Panc1 (cell line): ENCODE results near the gene CHCHD3. TPM values are rescaled to one million over a fixed set of nuclear protein-coding genes. Genes with fewer than 3 reads are reported as not detected.

Experiments used
- ATAC-seq: fragments of 200-7000 bp; cut with Tn5 transposase; 2 replicates; pipeline ENCODE4 v1.9.1; 2020; ENCODE audit warnings: mild to moderate bottlenecking, moderate library complexity
- BruUV-seq: library from RNA; stranded (reverse); fragments of 400-500 nt; replicated peaks from 2 replicates; lab custom pipeline; 2021; lab: Mats Ljungman, UMichigan
- CTCF ChIA-PET: fragments of 300-600 bp; sonication (Branson Sonifier 250); formaldehyde crosslinking; loops from one replicate; lab custom pipeline; 2022; ENCODE audit warnings: antibody characterized with exemption; lab: Charles Lee
- POLR2A ChIA-PET: fragments of 300-600 bp; sonication (Branson Sonifier 250); formaldehyde crosslinking; loops from one replicate; lab custom pipeline; 2022; ENCODE audit warnings: antibody characterized with exemption; lab: Charles Lee
- DNase-seq: peaks from one replicate; pipeline ENCODE4 v3.0.0-alpha.2; 2010; ENCODE audit warnings: low read depth, low spot score
- H3K27ac ChIP-seq: 2 replicates; pipeline ENCODE4 v1.5.1; 2011; ENCODE audit warnings: mild to moderate bottlenecking, low read length, inconsistent platforms
- H3K27me3 ChIP-seq: fragments of 200-500 bp; sonication (Bioruptor generic); 2 replicates; pipeline ENCODE4 v1.6.0; 2014; ENCODE audit warnings: low read length, inconsistent platforms; ENCODE audit not compliant: control insufficient read depth, insufficient read depth
- H3K36me3 ChIP-seq: fragments of 200-500 bp; sonication (Bioruptor generic); 2 replicates; pipeline ENCODE4 v1.5.1; 2014; ENCODE audit warnings: inconsistent platforms, mild to moderate bottlenecking, low read length, moderate library complexity; ENCODE audit not compliant: control insufficient read depth, insufficient read depth
- H3K4me1 ChIP-seq: 2 replicates; pipeline ENCODE4 v1.5.1; 2011; ENCODE audit warnings: inconsistent platforms, mild to moderate bottlenecking, low read length, moderate library complexity; ENCODE audit not compliant: control insufficient read depth, insufficient read depth
- H3K4me3 ChIP-seq, 2 experiments: 2 replicates each; pipeline ENCODE4 v1.5.1; 2011 to 2012; ENCODE audit warnings: low read depth in 2 of 2, low read length in 2 of 2, mild to moderate bottlenecking in 2 of 2, inconsistent platforms in 1 of 2, moderate library complexity in 1 of 2
- H3K9me3 ChIP-seq: fragments of 200-500 bp; sonication (Bioruptor generic); 2 replicates; pipeline ENCODE4 v1.5.1; 2014; ENCODE audit warnings: low read depth, mild to moderate bottlenecking, inconsistent platforms, low read length, moderate library complexity; ENCODE audit not compliant: control insufficient read depth, insufficient read depth
- POLR2AphosphoS5 ChIP-seq: IDR thresholded peaks from 2 replicates; pipeline ENCODE4 v1.6.1; 2012; ENCODE audit warnings: mild to moderate bottlenecking, low read depth, low read length, moderate library complexity
- SIN3A ChIP-seq: IDR thresholded peaks from 2 replicates; pipeline ENCODE4 v1.6.1; 2012; ENCODE audit warnings: low read depth, mild to moderate bottlenecking, low read length, moderate library complexity, borderline replicate concordance; ENCODE audit not compliant: insufficient read depth
- TCF7L2 ChIP-seq: IDR thresholded peaks from 2 replicates; pipeline ENCODE4 v1.6.1; 2011; ENCODE audit warnings: mild to moderate bottlenecking, low read depth, low read length, inconsistent platforms
- in situ Hi-C: cut with HindIII; loops from 2 replicates; pipeline ENCODE4 v1.10.0; 2016; ENCODE audit warnings: low sequenced_read_pairs, low pct_unique_long_range_greater_than_20kb
- intact Hi-C: fragments of 100-400 bp; cut with micrococcal nuclease; formaldehyde crosslinking; loops from one replicate; pipeline ENCODE4 v1.10.0; 2022; ENCODE audit not compliant: unreplicated experiment
- total RNA-seq: library from RNA; stranded (reverse); gene quantifications from one replicate; pipeline ENCODE4 v1.2.1, GENCODE V29; 2021; ENCODE audit not compliant: unreplicated experiment
- TF ChIP-seq, protein P1 (sequence below): fragments of 450-650 bp; IDR thresholded peaks from 2 replicates; pipeline ENCODE4 v1.5.1; 2017; ENCODE audit warnings: mild to moderate bottlenecking
- TF ChIP-seq, protein P2 (sequence below), 2 experiments: IDR thresholded peaks; 2 replicates each; pipeline ENCODE4 v1.6.1; 2011 to 2012; ENCODE audit warnings: low read depth in 2 of 2, control low read depth in 1 of 2, low read length in 1 of 2, mild to moderate bottlenecking in 1 of 2, moderate library complexity in 1 of 2; ENCODE audit not compliant: insufficient read depth in 1 of 2

Gene CHCHD3
- total RNA-seq, 1 experiment from 2014 or later = 109 TPM

DNA sequence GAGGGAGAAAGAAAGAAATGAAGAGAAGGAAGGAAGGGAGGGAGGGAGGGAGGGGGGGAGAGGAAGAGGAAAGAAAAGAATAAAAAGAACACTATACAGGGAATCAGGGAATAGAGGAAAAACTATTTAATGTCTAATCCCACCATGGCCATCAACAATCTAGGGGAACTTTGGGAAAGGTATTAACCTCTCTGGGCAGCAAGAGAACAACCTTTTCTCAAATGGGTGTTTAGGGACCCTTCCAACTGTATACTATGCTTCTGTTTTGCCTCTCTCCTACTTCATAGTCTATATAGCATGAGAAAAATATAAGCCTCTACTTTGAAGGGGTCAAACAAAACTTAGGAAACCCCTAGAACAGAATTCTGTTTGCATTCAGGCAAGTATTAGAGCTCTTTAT is 54.5 kb downstream of the CHCHD3 start:
- DNase-seq (no peak), ATAC-seq (no peak)
- ChIA-PET CTCF (no interaction called here), POLR2A (no interaction called here)
- H3K9me3 ChIP-seq = no peaks in the 10 kb centered on the region
- no peaks in the 10 kb centered on the region for H3K4me1 ChIP-seq
- H3K27me3 ChIP-seq = no peaks in the 10 kb centered on the region
- intact Hi-C loops (no loop called here), in situ Hi-C loops (no loop called here)
- no peak overlapping the region for H3K4me3 ChIP-seq
- BruUV-seq = no TSS peak
- H3K36me3 ChIP-seq = no peaks in the 10 kb centered on the region
- no peak overlapping the region for H3K27ac ChIP-seq
- no peak for TF ChIP-seq SIN3A
- no peak for TF ChIP-seq POLR2AphosphoS5
- TF ChIP-seq, protein P1, sequence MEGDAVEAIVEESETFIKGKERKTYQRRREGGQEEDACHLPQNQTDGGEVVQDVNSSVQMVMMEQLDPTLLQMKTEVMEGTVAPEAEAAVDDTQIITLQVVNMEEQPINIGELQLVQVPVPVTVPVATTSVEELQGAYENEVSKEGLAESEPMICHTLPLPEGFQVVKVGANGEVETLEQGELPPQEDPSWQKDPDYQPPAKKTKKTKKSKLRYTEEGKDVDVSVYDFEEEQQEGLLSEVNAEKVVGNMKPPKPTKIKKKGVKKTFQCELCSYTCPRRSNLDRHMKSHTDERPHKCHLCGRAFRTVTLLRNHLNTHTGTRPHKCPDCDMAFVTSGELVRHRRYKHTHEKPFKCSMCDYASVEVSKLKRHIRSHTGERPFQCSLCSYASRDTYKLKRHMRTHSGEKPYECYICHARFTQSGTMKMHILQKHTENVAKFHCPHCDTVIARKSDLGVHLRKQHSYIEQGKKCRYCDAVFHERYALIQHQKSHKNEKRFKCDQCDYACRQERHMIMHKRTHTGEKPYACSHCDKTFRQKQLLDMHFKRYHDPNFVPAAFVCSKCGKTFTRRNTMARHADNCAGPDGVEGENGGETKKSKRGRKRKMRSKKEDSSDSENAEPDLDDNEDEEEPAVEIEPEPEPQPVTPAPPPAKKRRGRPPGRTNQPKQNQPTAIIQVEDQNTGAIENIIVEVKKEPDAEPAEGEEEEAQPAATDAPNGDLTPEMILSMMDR = no peak
- TF ChIP-seq, protein P2, sequence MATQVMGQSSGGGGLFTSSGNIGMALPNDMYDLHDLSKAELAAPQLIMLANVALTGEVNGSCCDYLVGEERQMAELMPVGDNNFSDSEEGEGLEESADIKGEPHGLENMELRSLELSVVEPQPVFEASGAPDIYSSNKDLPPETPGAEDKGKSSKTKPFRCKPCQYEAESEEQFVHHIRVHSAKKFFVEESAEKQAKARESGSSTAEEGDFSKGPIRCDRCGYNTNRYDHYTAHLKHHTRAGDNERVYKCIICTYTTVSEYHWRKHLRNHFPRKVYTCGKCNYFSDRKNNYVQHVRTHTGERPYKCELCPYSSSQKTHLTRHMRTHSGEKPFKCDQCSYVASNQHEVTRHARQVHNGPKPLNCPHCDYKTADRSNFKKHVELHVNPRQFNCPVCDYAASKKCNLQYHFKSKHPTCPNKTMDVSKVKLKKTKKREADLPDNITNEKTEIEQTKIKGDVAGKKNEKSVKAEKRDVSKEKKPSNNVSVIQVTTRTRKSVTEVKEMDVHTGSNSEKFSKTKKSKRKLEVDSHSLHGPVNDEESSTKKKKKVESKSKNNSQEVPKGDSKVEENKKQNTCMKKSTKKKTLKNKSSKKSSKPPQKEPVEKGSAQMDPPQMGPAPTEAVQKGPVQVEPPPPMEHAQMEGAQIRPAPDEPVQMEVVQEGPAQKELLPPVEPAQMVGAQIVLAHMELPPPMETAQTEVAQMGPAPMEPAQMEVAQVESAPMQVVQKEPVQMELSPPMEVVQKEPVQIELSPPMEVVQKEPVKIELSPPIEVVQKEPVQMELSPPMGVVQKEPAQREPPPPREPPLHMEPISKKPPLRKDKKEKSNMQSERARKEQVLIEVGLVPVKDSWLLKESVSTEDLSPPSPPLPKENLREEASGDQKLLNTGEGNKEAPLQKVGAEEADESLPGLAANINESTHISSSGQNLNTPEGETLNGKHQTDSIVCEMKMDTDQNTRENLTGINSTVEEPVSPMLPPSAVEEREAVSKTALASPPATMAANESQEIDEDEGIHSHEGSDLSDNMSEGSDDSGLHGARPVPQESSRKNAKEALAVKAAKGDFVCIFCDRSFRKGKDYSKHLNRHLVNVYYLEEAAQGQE (IDR thresholded peaks at IDR 0.05; ENCODE audit: insufficient read depth in 1 of 2, low read depth in 2 of 2, low read length in 1 of 2) = no peak
- TF ChIP-seq TCF7L2 = no peak

DNA sequence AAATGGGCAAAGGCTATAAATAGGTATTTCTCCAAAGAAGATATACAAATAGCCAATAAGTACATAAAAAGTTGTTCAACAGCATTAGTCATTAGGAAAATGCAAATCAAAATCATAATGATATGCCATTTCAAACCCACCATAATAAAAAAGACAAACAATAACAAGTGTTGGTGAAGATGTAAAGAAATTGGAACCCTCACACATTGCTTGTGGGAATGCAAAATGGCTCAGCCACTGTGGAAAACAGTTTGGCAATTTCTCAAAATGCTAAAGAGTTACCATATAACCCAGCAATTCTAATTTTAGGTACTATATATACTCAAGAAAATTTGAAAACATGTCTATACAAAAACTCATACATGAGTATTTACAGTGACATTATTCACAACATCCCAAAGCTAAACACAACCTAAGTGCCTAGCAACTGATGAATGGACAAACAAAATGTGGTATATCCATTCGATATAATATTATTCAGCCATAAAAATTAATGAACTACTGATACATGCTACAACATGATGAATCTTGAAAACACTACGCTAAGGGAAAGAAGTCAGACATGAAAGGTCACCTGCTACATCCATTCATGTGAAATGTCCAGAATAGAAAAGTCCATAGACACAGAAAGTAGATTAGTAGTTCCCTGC is 55.6 kb downstream of the CHCHD3 start:
- H3K9me3 ChIP-seq = no peaks in the 10 kb centered on the region
- no peaks in the 10 kb centered on the region for H3K36me3 ChIP-seq
- no TSS peak for BruUV-seq
- H3K27me3 ChIP-seq = no peaks in the 10 kb centered on the region
- ChIA-PET CTCF (interaction anchor here (0.6 kb wide), 1 partner anchor 105 kb away, joined by 5 read pairs; no protein-coding TSS in a partner anchor), POLR2A (no interaction called here)
- no peaks in the 10 kb centered on the region for H3K4me1 ChIP-seq
- TF ChIP-seq TCF7L2 (no peak), SIN3A (no peak), POLR2AphosphoS5 (no peak)
- TF ChIP-seq, protein P1 = no peak
- TF ChIP-seq, protein P2 (IDR thresholded peaks at IDR 0.05; ENCODE audit: insufficient read depth in 1 of 2, low read depth in 2 of 2, low read length in 1 of 2) = no peak
- in situ Hi-C loops = no loop called here
- intact Hi-C loops = no loop called here
- ATAC-seq (no peak), DNase-seq (no peak)
- H3K4me3 ChIP-seq = no peak overlapping the region
- no peak overlapping the region for H3K27ac ChIP-seq
